HG03159 (cell line): ENCODE results near the gene VPS8.
"Not testable (repeated sequence)": the region's sequence is repeated elsewhere in the genome, so short reads cannot be mapped to it uniquely, and the experiment has no call there.

ENCODE experiments used
- ATAC-seq: cut with Tn5 transposase; IDR thresholded peaks from one replicate; pipeline ENCODE4 v1.9.1; 2021; ENCODE audit warnings: mild to moderate bottlenecking, moderate library complexity; ENCODE audit not compliant: unreplicated experiment

The VPS8 gene

GRCh38 chr3:184864000-184864399 is 52.0 kb downstream of the VPS8 start:
- no peak for ATAC-seq

DNA sequence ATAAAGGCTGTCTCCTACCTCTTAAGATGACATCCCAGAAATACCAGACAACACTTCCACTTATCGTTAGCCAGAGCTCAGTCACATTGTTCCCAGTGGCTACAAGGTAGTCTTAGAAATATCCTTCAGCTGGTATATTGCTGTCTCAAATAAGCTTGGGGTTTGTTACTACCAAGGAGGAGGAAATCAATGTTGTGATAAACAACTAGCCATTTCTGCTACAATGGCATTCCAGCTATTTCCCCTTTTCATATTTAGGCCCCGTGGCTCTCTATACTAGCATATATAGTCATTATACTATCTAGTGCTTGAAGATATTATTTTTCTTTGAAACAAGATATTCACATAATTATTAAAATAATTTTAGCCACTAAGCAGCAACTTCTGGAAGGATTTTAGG is 56.5 kb downstream of the VPS8 start:
- ATAC-seq = no peak

GRCh38 chr3:184872200-184872599 is 60.2 kb downstream of the VPS8 start:
- ATAC-seq = no peak

GRCh38 chr3:184873141-184873540 is 61.2 kb downstream of the VPS8 start:
- ATAC-seq = no peak

DNA sequence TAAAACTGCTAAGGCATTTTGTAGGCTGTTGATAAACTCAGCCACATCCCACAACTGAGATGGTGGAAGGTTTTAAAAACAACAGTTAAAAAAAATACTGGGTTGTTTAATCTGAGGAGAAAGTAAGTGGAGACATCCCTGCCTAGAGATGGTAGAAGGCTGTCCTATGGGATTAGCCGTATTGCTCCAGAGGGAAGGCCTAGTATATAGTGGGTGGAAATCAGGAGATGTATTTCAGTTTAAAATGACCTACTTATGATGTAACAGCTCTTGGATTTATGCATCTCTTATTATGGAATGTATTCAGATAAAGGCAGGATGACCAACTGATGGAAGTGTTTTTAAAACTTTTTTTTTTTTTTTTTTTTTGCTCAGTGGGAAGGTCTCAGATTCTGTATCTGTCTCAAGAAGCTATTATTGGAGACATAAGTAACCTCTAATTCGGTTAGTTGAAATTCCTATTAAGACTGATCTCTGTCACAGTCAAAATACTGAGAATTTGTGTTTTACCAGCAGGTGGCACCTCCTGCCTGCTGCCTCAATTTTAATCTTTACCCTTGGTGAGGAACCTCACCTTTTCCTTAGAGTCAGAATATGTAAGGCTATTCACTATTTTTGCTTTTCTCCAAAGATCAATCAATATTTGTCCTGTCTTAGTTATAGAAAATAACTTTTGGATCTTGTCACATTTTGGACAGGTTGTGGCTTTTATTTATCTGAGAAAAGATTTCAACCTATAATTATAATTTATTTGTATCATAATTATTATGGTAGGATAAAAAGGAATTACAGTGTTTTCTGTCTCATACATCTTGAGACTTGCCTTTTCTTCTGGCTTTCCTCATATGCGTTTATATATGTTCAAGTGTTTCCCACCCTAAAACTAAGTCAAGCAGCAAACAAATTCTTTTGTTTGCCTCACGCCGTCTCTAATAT is 63.0 kb downstream of the VPS8 start:
- ATAC-seq = no peak

GRCh38 chr3:184880276-184881019 is 68.5 kb downstream of the VPS8 start:
- no peak for ATAC-seq

GRCh38 chr3:184884359-184885017 is 72.5 kb downstream of the VPS8 start:
- peak; percentile 94 for ATAC-seq

- no peak for ATAC-seq
Observed at GRCh38 chr3:184885112-184885511, 73.1 kb downstream of the VPS8 start.

DNA sequence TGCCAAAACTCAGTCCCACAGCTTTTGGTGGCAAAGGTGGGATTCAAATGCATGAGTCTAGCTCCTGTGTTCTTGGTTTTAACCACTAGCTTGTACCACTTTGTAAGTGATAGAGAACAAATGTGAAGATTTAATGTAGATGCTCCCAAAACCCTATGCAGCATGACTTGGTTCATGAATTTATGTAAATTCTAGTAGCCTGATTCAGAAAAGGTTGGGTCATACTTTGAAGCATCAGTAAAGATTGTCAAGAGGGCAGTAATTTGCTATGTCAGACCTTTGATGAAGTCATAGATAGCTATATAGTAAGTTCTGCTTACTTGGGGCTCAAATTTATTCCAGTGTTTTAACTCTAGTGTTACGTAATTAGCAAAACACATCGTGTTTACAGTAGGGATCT is 75.6 kb downstream of the VPS8 start:
- ATAC-seq = no peak

DNA sequence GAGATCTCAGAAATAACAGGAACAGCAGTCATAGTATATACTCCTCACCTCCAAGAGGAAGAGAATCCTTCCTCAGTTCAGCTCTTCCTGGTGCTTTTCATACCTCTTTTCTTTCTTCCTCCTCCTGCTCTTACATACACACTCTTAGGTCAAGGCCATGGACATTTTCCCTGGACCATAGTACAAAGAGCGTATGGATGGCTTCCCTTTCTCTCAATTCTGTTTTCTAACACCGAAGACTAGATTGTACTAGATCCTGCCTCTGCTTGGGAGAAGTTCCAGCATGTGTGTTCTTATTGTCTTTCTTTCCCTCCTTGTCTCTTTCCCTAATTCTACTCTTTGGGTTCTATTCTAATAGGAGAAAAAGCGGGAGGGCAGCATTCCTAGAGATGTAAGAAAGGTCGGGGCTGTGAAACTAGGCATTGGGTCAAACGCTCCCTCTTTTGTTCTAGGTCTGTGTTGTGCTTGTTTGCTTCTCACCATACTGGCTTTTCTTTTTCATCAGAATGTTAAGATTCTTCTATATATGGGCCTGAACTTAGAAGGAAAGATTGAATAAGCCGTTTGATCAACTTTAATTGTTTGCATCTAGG is 77.4 kb downstream of the VPS8 start:
- no peak for ATAC-seq

- ATAC-seq = no peak
Observed at GRCh38 chr3:184894051-184894450, 82.1 kb downstream of the VPS8 start.

DNA sequence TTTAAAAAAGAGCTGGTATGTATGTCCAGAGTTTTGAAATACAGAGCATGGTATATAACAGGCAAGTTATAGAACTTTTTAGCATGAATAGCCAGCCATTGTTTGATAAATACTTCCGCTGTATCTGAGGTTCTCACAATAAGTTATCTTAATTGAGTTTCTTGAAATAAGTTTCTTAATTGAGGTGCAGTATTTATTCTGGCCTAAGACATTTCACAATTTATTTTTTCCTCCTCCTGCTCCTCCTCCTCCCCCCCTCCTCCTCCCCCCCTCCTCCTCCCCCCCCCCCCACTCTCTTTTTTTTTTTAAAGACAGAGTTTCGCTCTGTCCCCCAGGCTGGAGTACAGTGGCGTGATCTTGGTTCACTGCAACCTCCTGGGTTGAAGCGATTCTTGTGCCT is 83.4 kb downstream of the VPS8 start:
- ATAC-seq = no peak

DNA sequence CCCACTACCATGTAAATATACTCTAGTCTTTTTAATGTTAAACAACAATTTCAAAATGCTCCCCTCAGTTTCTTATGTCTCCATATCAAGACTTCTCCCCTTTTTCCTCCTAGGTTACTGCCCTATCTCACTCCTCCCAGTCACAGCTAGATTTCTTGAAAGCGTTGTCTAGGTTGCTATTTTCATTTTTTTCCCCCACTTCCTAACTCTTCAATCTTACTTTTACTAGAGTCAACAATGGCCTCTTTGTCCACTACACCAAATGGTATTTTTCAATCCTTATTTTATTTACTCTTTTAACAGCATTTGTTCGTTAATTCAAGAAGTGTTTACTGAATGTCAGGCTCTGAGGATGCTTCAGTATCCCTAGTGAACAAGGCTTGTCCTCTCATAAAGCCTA is 84.4 kb downstream of the VPS8 start:
- ATAC-seq = no peak

DNA sequence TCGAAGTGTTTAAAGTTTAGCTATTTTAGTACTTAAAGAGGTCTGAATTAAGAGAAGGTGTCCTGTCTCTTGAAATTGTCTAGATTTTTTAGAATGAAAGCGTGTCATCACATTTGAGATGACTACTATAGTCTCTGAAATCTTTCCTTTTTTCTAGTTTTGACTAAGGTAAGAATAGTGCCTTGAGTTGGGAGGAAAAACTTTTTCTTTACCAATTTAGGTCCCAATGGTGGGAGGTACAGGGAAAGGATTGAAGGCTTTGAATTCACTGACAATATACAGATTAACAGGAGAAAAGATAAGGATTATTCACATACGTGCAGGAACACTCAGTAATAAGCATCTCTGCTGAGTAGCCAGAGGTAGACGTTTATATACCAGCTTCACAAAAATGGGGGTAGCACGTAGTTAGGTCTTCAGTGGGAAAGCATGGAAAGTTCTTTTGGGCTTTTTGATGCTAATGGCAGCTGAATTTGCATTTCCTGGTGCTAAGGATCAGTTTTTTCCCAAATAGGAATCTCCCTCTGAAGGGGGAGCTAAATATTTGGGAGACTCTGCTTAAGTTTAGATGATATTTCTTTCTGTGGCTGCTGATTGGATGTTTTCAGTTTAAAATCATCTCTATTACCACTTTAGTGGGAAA is 88.1 kb downstream of the VPS8 start:
- no peak for ATAC-seq

GRCh38 chr3:184907031-184907430 is 95.1 kb downstream of the VPS8 start:
- ATAC-seq = not testable (repeated sequence)

DNA sequence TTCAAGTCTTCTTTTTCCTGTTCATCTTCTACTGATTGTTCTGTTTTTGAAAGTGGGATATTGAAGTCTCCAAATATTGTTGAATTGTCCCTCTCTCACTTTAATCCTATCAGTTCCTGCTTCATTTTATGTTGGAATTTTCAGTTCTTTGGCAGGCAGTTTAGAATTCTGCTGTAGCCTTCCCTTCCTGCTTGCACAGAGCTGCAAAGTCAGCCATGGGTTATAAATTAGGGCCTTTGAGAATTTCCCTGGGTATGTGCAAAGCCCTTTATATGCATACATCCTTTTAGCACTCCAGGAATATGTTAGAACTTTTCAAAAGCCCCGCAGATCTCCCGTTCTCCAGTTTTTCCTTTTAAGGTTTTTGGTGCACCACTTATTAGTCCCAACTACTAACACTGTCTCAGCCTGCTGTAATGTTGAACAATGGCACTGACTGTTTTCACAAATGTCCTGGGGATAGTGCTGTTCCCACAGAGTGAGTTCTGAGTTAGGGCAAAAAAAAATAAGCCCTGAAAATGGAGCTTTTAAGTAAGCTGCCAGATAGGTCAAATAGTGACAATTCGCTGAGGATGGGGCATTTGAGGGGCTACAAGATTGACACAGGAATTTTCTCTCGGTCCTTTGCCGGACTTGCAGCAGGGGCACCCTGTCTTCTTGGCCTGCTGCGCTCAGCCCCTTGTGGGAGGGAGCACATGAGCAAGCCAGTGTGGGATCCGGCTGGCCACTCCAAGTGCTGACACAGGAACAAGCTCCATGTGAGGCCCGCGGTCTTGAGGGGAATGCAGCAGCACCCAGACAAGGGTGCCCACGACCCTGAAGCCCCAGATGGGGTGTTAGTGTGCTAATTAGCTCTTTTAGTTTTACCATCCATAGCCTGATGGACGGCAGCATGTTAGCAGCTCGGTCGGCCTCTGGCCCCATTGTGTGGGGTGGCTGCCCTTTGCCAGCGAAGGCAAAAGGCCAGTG is 96.0 kb downstream of the VPS8 start:
- no peak for ATAC-seq

DNA sequence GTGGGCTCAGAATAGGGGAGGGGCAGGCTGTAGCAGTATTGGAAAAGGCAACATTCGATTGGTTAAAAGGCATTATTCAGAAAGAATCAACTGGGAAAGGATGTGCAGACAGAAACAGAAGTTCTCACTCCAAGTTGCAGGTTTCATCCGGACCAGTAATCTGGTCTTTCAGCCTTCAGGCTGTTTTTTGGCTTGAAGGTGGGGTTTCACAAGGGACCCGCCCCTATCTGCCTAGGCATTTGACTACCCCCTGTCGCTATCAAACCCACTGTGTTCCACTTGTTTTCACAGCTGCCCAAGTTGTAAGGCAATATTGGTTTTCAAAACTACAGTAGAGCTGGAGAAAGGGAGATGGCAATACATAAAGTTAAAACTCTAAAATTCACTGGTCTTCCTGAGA is 96.9 kb downstream of the VPS8 start:
- ATAC-seq = no peak

- no peak for ATAC-seq
Observed at GRCh38 chr3:184910664-184911063, 98.7 kb downstream of the VPS8 start.

DNA sequence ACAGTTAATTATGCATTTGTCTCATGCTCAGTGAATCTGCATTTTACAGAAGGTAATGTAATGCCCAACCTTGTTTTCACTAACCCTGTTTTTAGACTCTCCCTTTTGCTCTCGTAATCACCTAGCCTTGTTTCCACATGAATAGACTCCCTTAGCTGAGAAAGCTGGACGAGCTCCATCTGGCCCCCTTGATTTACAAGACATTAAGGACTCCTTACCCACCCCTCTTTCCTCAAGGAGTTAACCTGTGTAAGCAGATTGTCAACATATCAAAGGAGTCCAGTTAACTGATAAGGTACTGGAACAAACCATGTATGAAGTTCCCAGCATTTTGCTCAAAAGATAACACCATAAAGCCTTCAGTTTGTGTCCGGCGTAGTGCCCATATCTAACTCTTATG is 99.6 kb downstream of the VPS8 start:
- no peak for ATAC-seq

- no peak for ATAC-seq
Observed at GRCh38 chr3:184912163-184912562, 100.2 kb downstream of the VPS8 start.
